Pons (tissue), 1 donor: ENCODE measurements around the gene CRISP1.
"Not testable (repeated sequence)": the region's sequence is repeated elsewhere in the genome, so short reads cannot be mapped to it uniquely, and the experiment has no call there.

Experiments used
- DNase-seq: peaks from one replicate; pipeline ENCODE4 v3.0.0-alpha.2; 2016; ENCODE audit warnings: low spot score

The CRISP1 gene, protein sequence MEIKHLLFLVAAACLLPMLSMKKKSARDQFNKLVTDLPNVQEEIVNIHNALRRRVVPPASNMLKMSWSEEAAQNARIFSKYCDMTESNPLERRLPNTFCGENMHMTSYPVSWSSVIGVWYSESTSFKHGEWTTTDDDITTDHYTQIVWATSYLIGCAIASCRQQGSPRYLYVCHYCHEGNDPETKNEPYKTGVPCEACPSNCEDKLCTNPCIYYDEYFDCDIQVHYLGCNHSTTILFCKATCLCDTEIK

DNA sequence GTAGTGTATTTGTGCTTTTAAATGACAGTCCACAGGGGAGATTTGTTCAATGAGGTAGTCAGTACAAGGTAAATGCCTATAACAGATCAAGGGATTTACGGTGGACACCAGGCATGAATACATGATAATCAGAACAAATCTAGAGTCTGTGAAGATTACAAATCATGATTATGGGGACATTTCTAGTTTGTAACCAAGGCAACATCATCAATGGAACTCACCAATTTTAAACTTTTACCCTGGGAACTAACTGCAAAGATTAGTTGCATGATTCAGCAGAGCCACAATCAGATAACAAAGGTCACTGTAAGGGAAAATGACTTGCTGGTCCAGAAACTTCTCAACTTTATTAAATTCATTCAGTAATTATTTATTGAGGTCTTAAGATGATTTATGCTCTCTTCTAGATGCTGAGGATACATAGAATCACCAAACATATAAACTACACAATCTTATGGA lies at the start of gene CRISP1:
TSS of gene CRISP1 (minus strand) at position 51 of the 459 bp plus-strand sequence. CDS start 9,135 bp downstream, outside the sequence.
- DNase-seq = no peak

- peak; percentile 9 for DNase-seq
These were observed 48.7 kb upstream of the CRISP1 start for GRCh38 chr6:49915035-49915434.

DNA sequence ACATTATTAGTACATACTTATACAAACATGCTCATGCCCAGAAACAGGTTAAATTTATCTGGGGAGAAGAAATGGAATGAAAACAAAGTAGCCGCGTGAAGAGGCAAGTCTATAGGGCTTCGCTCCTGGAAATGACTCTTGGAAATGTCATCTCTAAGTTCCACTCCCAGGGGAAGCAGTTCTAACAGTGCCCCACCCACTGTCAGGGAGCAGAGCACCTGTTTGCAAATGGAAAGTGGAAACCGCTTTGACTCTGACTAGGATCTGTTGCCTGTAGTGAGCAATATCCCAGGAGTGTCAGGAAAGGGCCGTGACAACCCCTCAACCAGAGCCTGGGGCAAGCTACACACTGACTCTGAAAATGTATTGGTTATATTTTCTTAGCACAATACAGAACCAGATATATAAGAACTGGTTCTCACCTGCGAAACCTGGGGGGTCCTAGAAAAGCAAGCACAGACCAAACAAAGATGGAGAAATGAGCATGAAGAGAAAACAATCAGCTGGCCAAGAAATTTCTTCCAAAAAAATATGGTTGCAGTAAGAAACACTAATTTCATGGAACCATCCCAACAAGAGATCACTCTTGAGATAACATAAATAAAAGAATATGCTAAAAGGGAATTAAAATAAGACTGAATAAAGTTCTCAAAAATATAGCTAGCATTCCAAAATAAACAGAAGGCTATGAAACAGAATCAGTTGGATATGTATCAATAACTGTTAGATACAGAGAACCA lies 47.5 kb upstream of the CRISP1 start:
- DNase-seq = no peak

DNA sequence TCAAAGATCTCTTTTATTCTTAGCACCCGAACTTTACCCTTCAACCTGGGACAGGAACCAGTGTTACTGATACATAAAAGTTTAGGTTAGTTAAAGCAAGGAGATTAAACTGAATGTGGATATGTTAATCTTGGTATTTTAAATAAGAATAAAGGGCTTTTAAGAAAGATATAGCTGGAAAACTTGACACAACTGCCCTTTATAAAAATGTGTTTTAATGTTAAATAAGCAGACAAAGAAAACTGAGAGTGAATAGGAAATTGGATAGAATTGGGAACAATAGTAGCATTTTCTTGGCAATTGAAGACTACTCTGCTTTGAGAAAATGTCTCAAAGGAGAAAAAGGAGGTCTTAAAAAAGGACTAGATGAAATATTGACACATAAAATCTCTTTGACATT lies 45.9 kb upstream of the CRISP1 start:
- DNase-seq = no peak

GRCh38 chr6:49911252-49911651 lies 44.9 kb upstream of the CRISP1 start:
- no peak for DNase-seq

DNA sequence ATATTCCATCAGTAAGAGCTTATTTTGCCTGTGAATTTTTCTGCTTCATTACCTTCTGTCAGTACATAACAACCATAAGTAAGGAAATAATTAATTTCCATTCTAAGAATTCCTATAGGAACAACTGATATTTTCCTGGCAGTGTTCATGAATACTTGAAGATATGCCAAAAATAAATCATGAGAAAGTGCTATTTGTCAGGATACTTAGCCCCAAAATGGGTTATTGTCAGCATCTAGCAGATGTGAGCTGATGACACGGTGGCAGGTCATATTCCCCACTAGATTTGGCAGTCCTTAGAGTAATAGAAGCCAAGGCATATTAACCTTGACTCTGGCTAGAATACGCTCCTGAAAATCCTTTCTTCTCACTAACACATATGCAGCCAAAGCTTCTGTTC lies 43.2 kb upstream of the CRISP1 start:
- no peak for DNase-seq

DNA sequence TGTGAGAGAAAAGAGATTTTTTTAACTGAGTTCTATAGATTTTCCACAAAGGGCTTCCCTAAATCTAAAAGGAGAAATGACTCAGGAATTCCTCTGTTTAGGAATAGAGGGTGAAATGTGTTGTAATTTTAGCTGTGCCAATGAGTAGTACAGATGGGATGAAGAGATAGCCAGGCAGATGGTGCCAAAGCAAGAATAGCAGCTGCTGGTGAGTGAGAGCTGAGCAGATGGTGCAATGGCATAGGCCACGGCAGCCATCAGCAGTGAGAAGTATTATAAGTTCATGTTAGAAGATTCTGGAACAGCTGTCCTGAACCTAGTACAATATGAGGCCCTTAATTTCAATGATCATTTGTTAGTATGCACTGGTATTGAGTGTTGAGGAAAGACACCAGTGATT lies 40.2 kb upstream of the CRISP1 start:
- peak; percentile 8 for DNase-seq

GRCh38 chr6:49905296-49905695 lies 39.0 kb upstream of the CRISP1 start:
- DNase-seq = no peak

GRCh38 chr6:49902856-49903255 lies 36.5 kb upstream of the CRISP1 start:
- DNase-seq = no peak

GRCh38 chr6:49898904-49899566 lies 32.7 kb upstream of the CRISP1 start:
- no peak for DNase-seq

DNA sequence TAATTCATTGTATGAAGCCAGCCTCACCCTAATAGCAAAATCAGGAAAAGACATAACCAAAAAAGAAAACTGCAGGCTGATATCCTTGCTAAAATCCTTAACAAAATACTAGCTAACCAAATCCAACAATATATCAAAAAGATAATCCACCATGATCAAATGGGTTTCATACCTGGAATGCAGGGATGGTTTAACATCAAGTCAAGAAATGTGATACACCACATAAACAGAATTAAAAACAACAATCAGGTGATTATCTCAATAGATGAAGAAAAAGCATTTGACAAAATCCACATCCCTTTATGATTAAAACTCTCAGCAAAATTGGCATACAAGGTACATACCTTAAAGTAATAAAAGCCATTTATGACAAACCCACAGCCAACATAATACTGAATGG lies 29.2 kb upstream of the CRISP1 start:
- not testable (repeated sequence) for DNase-seq

- DNase-seq = no peak
These were observed 25.9 kb upstream of the CRISP1 start for GRCh38 chr6:49892280-49892679.

DNA sequence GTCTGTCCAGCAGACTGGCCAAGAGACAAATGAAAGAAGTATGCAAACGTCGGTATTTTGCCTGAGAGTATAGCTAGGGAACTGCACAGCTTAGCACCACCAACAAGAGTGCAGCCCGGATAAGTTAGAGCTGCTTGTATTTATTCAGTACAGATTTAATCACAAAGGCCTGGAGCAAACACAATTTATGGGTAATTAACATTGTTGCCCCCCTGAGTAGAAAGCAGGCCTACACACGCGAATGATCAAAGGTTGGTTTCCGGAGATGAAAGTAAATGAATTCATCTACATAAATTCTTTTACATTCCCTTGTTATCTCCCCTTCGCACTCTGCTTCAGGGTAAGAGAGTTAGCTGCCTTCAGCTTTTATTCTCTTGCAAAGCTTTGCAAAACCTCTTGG lies 24.7 kb upstream of the CRISP1 start:
- DNase-seq = no peak

GRCh38 chr6:49888742-49889431 lies 22.6 kb upstream of the CRISP1 start:
- no peak for DNase-seq

GRCh38 chr6:49868951-49869529 lies 2.7 kb upstream of the CRISP1 start:
- DNase-seq = no peak

- no peak for DNase-seq
These were observed 10.1 kb downstream of the CRISP1 start for GRCh38 chr6:49856282-49856681.

- DNase-seq = no peak
These were observed 11.1 kb downstream of the CRISP1 start for GRCh38 chr6:49855221-49855620.

DNA sequence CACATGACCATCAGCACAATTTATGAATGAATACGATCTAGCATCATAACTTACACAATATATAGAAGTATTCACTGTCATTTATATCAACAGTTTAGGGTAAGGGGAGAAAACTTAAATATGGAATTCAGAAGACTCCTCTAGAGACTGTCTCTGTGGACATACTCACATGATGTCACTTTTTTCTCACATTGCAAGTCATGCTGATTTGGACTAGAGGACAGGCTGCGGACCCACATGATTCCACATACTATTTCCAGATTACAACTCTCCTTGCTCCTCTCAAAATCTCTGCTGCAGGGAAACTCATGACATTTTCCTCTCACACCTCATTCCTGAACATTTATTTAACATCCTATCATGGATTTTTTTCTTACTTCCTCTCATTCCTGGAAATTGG lies 13.4 kb downstream of the CRISP1 start:
- no peak for DNase-seq

DNA sequence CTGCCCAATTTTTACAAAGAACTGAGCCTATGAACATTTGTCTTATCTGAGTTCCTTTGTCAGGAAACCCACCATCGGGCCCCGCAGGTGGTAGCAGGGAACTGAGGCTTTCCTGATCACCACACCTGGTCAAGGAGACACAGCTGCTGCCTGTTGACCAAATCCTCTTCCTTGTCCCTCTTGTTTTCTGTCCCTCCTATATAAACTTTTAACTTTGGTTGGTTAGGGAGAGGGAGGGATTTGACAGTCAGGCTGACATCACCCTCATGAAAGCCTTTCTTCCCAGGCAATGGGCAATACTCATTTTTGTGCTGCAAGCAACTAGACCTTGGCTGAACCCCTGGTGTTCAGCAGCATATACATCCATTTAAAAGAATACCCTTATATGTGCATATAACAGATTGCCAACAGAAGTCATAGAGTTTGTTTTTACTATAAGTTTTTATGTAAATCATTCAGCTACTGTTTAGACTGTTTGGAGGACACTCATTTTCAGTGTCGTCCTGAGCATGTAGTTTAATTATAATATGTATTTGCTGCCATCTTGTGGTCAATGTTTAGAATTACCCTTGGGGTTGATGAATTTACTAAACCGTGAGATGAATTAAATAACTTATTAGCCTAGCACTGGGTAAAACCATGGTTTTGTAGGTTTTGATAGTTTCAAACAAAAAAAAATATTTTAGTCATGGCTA lies 17.0 kb downstream of the CRISP1 start:
- DNase-seq = peak; percentile 81

DNA sequence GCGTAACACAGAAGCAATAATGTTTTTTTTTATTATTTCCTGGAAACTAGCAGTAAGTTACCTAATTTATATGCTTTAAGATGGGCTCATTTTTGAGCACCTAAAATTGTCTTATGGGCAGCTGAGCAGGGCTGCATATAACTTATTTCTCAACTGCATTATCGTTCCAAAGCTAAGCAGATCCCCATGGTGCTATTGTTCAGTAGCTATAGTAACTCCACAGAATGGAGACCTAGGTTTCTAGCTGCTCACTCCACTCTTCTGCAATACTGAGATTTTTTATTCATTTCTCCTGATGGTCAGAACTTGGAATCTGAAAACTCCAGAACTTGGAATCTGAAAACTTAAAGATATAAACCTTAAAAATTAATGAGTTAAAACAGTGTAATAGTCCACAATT lies 18.7 kb downstream of the CRISP1 start:
- no peak for DNase-seq

GRCh38 chr6:49847014-49847413 lies 19.3 kb downstream of the CRISP1 start:
- no peak for DNase-seq
